Measurements from ENCODE around the gene SLC35E2B. TPM values are rescaled to one million over a fixed set of nuclear protein-coding genes. Genes with fewer than 3 reads are reported as not detected.

SLC35E2B gene
- total RNA-seq, 3 donors from 2014 or later (not counting 1 experiment from before 2014, with no cell fraction given): 57.6 to 79.9 (median 61.8) TPM

GRCh38 chr1:1624443-1625403, 67.9 kb downstream of the SLC35E2B start:
- WGBS (ENCODE audit: insufficient coverage): 87% methylated on average over 38 of the region's 38 CpGs
- TF ChIP-seq CTCF (IDR thresholded peaks at IDR 0.05): no peak
- H3K4me3 ChIP-seq (ENCODE audit: low read length): no peak overlapping the region
- no peaks in the 10 kb centered on the region for H3K9me3 Mint-ChIP-seq
- intact Hi-C loops (cut with micrococcal nuclease): no loop called here
- H3K9me3 ChIP-seq (ENCODE audit: control insufficient read depth, insufficient read depth, low read length): no peaks in the 10 kb centered on the region
- peaks cover 50% of the 10 kb centered on the region for H3K4me1 ChIP-seq (ENCODE audit: control insufficient read depth, insufficient read depth, low read length)
- peak overlapping the region in 1 of 2 donors; percentile 47 for H3K27ac Mint-ChIP-seq
- H3K4me1 Mint-ChIP-seq: peaks cover 8 to 30% of the 10 kb centered on the region in 2 donors
- H3K36me3 Mint-ChIP-seq: no peaks in the 10 kb centered on the region
- no peaks in the 10 kb centered on the region for H3K27me3 ChIP-seq (ENCODE audit: control insufficient read depth, insufficient read depth, low read length)
- DNase-seq (no peak), ATAC-seq (no peak)
- H3K27me3 Mint-ChIP-seq (ENCODE audit: low read depth in 2 of 2): no peaks in the 10 kb centered on the region
- H3K36me3 ChIP-seq (ENCODE audit: control insufficient read depth, insufficient read depth, low read length): no peaks in the 10 kb centered on the region
- no peak overlapping the region for H3K27ac ChIP-seq (ENCODE audit: low read length)
- H3K4me3 Mint-ChIP-seq: peak overlapping the region; percentile 25

GRCh38 chr1:1623631-1624442, 68.8 kb downstream of the SLC35E2B start:
- Mint-ChIP-seq H3K36me3 (no peaks in the 10 kb centered on the region), H3K27me3 (ENCODE audit: low read depth in 2 of 2) (no peaks in the 10 kb centered on the region), H3K4me3 (no peak overlapping the region), H3K27ac (no peak overlapping the region), H3K9me3 (no peaks in the 10 kb centered on the region), H3K4me1 (peaks cover 8 to 28% of the 10 kb centered on the region in 2 donors)
- Histone ChIP-seq H3K36me3 (ENCODE audit: control insufficient read depth, insufficient read depth, low read length) (no peaks in the 10 kb centered on the region), H3K4me3 (ENCODE audit: low read length) (no peak overlapping the region), H3K9me3 (ENCODE audit: control insufficient read depth, insufficient read depth, low read length) (no peaks in the 10 kb centered on the region), H3K27me3 (ENCODE audit: control insufficient read depth, insufficient read depth, low read length) (no peaks in the 10 kb centered on the region), H3K4me1 (ENCODE audit: control insufficient read depth, insufficient read depth, low read length) (peaks cover 50% of the 10 kb centered on the region), H3K27ac (ENCODE audit: low read length) (no peak overlapping the region)
- no peak for TF ChIP-seq CTCF (IDR thresholded peaks at IDR 0.05)
- intact Hi-C loops (cut with micrococcal nuclease): no loop called here
- no peak for ATAC-seq
- WGBS (ENCODE audit: insufficient coverage): 93% methylated on average over 50 of the region's 51 CpGs
- DNase-seq: no peak

GRCh38 chr1:1623181-1623630, 69.4 kb downstream of the SLC35E2B start:
- Mint-ChIP-seq H3K27ac (no peak overlapping the region), H3K27me3 (ENCODE audit: low read depth in 2 of 2) (no peaks in the 10 kb centered on the region), H3K4me3 (no peak overlapping the region), H3K4me1 (peaks cover 8 to 28% of the 10 kb centered on the region in 2 donors), H3K9me3 (no peaks in the 10 kb centered on the region), H3K36me3 (no peaks in the 10 kb centered on the region)
- ATAC-seq (no peak), DNase-seq (no peak)
- intact Hi-C loops (cut with micrococcal nuclease): no loop called here
- no peak for TF ChIP-seq CTCF (IDR thresholded peaks at IDR 0.05)
- WGBS (ENCODE audit: insufficient coverage): 96% methylated on average over 33 of the region's 33 CpGs
- Histone ChIP-seq H3K27me3 (ENCODE audit: control insufficient read depth, insufficient read depth, low read length) (no peaks in the 10 kb centered on the region), H3K27ac (ENCODE audit: low read length) (no peak overlapping the region), H3K4me3 (ENCODE audit: low read length) (no peak overlapping the region), H3K9me3 (ENCODE audit: control insufficient read depth, insufficient read depth, low read length) (no peaks in the 10 kb centered on the region), H3K4me1 (ENCODE audit: control insufficient read depth, insufficient read depth, low read length) (peaks cover 44% of the 10 kb centered on the region), H3K36me3 (ENCODE audit: control insufficient read depth, insufficient read depth, low read length) (no peaks in the 10 kb centered on the region)

All from natural killer cell (primary cell).